ENCODE data around the gene PCNX2.

Gene PCNX2

DNA sequence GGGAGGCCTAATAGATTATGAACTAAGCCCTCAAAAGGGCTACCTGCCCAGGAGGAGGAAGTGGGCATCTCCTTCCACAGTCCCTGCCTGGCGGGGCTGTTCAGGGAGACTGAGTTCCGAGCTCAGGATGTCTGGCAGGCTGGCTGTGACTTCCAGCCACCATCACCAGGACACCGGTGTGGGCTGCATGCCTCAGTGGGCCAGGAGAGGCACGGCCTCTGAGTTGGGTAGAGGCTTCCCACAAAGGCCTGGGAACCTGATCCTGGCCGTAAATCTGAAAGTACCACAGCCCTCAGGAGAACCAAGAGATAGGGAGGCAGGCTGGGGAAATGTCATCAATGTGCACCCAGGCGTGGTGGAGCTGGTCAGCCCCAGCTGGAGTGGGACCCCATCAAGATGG is 316.0 kb downstream of the PCNX2 start:
- no peak for DNase-seq

- no peak for DNase-seq
Measured at GRCh38 chr1:232978815-232979214, 316.7 kb downstream of the PCNX2 start.

DNA sequence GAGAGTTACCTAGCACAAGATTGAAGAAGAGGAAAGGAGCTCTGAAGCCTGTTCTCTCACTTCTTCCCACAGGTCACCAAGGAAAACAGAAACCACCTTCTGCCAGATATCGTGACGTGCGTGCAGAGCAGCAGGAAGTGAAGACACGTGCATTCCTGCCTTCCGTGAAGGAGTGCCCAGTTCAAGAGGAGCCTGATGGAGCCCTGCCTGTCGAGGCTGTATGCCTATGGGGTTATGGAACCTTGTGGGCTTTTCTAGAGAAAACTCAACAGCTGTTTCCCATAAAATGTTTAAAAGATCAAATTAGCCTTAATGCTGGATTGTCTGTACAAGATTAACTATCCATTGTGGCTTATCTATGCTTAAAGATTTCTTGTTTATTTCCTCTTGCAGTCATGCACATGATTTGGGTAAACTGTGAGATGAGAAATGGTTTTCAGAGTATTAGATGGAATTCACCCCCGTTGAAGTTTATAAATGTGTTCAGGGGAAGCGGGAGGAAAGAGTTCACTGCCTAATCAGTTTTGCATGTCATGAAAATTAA is 317.4 kb downstream of the PCNX2 start:
- no peak for DNase-seq

- no peak for DNase-seq
Measured at GRCh38 chr1:232974971-232975370, 320.6 kb downstream of the PCNX2 start.

GRCh38 chr1:232973652-232974611 is 321.6 kb downstream of the PCNX2 start:
- DNase-seq = no peak

GRCh38 chr1:232970508-232970907 is 325.0 kb downstream of the PCNX2 start:
- DNase-seq = no peak

DNA sequence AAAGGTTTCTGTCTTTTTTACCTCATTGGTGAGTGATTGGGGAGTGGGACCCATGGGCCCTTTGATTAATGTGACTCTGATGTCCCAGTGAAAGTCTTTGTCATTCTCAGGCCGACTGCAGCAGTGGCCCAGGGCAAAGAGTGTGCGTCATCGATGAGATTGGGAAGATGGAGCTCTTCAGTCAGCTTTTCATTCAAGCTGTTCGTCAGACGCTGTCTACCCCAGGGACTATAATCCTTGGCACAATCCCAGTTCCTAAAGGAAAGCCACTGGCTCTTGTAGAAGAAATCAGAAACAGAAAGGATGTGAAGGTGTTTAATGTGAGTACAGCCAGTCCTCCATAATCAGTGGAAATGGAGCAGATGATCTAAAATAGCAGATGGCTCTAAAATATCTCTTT is 325.7 kb downstream of the PCNX2 start:
- no peak for DNase-seq

DNA sequence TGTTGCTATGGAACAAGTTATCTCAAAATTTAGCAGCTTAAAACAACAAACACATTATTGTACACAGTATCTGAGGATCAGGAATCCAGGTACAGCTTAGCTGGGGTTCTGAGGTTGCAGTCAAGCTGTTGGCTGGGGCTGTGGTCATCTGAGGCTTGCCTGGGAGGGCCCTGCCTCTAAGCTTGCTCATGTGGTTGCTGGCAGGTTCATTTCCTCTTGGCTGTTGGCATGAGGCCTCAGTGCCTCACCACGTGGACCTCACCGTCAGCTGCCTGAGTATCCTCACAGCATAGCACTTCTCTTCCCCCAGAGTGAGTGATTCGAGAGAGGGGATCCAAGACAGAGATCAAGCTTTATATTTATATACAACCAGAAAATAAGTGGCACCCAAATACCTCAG is 326.6 kb downstream of the PCNX2 start:
- DNase-seq = no peak

DNA sequence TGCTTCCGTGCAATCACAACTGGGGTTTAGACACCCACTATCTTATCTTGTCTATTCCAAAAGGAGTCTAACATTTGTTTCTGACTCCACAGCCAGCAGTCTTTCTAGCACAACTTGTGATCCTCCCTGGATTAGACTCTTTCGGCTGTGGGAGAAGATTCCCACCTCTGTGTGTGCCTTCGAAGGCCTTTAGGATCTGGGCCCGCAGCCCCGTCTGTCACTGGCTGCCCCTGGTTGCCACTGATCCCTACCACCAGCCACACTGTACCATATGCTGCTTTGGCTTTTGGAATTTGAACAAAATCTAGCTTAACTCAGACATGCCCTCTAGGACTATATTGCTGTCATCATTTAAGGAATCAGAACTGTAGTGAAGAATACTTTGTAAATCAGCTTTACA is 327.1 kb downstream of the PCNX2 start:
- no peak for DNase-seq

DNA sequence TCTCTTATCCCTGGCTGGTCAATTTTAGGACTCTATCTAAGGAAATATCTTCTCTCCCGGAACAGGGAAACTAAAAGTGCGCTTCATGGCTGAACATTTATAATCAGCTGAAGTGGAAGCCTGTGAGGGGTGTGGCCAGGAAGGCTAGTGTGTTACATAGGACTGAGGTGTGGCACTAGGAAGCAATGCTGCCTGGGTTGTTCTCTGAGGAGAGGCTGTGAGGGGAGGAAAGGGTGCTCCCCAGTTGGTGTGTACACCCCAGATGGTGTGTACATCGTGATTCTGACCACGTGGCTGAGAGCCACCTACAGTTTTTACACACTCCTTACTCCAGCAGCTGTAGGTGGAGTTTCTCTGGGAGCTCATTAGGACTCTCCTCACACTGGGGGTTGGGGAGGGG is 328.9 kb downstream of the PCNX2 start:
- DNase-seq = no peak

DNA sequence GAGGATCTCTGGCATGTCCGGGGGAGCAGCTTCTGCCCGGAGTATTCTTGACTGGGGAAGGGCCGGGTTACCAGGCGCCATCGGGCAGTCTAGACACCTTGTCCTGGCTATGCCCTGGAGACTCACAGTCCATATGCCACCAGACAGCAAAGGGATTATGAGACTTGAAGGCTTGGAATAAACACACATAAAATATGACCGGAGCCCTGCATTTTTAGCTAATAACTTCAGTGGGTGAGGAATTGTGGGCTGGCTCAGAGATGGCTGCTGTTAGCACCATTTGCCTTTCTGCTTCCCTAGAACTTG is 329.7 kb downstream of the PCNX2 start:
- DNase-seq = no peak

DNA sequence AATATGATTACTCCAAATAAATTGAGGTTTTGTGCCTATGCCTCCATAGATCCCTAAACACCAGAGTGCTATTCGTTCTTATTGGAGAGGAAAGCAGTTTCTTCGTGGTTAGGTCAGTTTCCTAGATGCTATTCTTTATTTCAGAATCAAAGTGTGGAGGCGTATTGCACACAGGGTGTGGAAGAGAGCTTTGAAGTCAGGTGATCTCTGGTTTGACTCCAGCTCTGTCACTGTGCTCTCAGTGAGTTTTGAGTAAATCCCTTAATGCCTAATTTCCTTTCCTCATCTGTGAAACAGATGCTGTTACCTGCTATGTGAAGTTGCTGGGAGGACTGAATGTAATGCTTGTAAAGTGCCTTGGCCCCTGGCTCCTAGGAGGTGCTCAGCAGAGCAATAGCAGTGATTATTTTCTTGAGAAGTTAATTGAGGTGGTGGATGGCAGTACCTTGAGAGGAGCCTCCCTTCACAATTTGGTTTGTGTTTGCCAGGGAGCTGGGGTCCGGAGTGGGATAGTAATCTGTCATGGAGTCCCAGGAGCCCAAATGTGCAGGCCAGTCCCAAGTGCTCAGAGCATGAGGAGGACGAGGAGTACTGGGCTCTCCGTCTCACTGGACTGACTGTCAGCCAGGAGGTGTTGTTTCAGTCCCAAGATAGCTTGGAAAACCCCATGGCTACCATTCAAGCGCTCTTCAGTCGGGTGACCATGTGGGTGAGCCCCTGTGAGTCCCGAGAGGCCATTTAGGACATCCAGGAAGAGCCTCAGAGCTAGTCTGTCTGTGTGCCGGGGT is 330.2 kb downstream of the PCNX2 start:
- DNase-seq = no peak

DNA sequence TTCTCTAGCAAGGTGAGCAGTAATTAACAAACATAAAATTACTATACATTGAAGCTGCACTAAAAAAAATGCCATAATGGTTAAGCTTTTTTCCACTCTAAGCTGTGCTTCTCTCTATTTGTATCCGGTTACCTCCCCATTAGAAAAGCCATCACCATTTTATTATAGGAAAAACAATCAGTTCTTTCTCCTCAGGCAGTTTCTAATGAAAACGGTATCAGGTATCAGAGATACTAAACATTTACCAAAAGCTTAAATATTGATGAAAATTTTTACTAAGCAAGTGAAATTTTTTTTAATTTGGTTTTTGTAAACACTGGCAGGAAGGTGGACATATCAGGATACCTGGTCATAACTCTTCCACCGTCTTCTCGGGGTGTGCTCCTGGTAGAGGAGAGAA is 330.9 kb downstream of the PCNX2 start:
- DNase-seq = no peak

DNA sequence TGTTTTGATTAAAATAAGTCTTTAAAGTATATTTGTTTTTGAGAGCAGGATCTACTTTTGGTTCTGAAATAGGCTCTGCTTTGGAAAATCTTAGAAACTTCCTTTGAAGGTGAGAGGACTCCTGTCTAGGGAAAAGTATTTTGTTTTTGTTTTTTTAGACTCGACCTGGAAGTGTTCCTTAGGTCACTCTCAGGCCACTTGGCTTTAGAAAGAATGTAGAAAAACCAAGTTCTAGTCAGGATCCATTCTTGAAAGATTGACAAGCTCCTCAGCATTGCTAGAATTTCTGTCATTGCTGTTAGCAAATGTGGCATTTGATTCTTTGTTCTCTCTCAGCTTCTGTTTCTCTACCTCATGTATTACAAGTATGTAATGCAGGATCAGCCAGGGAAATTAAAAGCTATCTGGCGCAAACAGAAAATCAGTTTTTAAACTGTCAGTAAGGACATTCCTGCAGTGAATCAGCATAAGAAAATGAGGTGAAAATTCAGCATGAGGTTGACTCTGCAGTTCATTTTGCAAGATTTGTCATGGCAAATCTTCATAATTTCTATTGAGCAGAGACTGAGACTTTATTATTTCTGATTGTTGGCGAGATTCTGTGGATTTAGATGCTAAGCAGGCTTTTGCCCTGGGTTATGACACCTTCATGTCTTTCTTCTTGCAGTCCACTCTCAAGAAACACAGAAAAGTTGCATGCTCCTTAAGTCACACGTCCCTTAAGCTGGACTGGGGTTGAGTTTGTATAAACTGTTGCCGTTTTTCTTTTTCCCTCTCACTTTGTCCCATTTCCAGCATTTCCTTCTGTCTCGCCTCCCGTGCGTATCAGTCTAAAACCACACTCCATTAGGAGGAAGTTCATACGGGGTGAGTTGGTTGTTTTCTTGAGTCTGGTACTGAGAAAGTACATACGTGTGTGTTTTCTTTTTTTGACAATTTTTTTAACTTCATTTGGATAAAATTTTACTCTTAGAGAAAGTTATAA is 332.5 kb downstream of the PCNX2 start:
- DNase-seq = no peak

DNA sequence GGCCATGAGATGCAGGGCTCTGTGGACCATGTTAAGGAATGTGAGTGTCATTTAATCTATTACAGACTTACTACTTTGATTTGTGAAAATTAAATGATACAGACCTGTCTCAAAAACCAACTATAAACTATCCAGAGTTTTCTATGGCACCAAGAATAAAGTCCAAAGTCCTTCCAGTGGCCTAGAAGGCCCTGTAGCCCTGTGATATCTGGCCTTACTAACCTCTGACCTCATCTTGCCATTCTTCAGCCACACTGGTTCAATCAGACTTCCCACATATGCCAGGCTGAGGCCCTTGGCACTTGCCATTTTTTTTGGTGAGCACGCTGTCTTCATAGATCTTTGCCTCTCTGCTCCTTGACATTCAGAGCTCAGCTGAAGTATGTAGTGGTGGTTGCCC is 337.5 kb downstream of the PCNX2 start:
- DNase-seq = no peak

GRCh38 chr1:232956081-232956480 is 339.4 kb downstream of the PCNX2 start:
- DNase-seq = no peak

DNA sequence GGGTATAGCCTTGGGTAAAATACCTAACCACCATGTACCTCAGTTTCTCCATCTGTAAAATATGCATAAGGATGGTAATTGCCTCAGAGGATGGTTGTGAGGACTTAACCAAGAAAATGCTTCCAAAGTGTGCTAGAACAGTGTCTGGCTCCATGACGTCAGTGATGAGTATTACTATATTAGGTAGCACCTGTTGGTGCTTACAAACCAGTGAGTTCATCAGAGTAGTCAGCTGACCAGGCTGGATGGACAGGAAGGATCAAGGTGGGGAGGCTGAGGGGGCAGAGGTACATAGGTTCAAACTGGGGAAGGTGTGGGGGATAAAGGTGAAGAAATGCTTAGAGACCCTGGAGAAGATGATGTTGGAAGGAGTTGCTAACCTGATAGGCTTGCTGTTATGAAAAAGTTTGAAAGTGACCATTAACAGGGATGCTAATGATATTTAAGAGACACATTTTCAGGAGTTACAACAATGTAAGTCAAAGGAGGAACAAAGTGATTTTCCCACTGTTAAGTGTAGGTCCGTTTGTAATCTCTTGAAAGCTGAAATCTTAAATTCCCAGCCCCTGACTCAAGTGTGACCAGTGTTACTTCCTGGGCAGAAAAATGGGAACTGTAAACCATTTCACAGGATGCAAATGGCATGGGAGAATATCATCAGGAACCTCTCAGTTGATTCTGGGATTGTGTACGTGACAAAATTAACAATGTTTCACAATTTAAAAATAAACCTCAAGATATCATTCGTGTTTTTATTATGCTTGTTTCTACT is 340.7 kb downstream of the PCNX2 start:
- DNase-seq = no peak

DNA sequence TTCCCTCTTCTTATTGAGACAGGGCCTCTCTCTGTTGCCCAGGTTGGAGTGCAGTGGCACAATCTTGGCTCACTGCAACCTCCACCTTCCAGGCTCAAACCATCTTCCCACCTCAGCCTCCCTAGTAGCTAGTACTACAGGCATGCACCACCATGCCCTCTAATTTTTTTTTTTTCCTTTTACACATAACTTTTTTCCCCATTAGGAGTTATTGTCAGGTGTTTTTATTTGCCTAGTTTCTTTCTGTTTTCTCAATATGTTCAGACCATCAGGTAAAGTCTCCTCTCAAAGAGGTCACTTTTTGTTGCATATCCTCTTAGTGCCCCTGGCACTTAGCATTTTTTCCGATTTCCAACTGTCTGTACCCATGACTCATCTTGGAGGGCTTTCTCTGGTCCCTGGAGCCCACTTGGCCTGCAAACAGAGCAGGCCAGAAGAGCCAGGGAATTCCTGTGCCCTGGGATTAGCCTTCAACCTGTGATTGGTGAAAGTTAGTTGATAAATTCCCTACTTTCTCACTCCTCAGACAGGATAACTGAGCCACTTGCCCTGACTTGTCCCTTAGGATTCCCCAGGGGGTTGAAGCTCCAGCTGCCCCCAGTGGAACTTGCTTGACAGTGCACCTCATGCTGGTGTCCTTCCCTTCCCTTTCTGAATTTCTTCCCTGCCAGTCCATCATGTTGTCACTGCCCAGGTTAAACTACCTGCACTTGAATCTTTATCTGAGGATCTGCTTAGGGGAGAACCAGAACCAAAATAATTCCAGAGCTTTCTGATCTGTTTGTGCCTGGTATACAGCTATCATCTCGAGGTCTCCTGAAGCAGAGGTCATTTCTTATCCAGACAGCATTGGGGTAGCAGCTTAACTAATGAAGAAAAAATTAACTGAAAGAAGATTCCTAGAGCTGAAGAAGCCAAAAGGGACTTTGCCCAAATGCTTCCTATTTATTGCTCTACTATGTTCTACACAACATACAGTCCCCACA is 342.7 kb downstream of the PCNX2 start:
- peak; percentile 81 for DNase-seq

DNA sequence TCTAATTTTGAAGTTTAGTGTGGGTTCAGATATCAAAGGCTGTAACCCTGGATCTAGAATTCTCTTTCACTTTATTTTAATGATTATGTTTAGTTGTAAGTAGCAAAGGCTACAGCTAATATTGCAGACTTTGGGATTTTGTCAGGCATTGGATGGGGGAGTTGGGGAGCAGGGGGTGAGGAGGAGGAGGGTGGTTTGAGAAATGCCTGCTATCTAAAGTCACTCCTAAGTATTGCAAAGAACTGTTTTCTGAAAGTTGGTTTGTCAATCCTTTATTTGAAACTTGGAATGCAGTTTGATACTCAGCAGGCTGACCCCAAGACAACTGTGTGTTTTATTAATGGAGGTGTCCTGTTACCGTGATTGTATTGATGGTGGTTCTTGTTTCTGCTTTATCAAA is 343.9 kb downstream of the PCNX2 start:
- DNase-seq = no peak

GRCh38 chr1:232951180-232951579 is 344.3 kb downstream of the PCNX2 start:
- peak; percentile 58 for DNase-seq

Measured in DMS53 (cell line).